HG02973 (cell line): ENCODE results near the gene IMPDH1.

Experiments used
- ATAC-seq: cut with Tn5 transposase; IDR thresholded peaks from one replicate; pipeline ENCODE4 v1.9.1; 2021; ENCODE audit warnings: moderate library complexity; ENCODE audit not compliant: unreplicated experiment

The IMPDH1 gene

GRCh38 chr7:128405471-128406313 lies 4.1 kb downstream of the IMPDH1 start:
- no peak for ATAC-seq

GRCh38 chr7:128404886-128405470 lies 4.8 kb downstream of the IMPDH1 start:
- ATAC-seq = no peak

- ATAC-seq = no peak
These were observed 5.6 kb downstream of the IMPDH1 start for GRCh38 chr7:128404143-128404681.

- no peak for ATAC-seq
These were observed 6.1 kb downstream of the IMPDH1 start for GRCh38 chr7:128403676-128404075.

GRCh38 chr7:128402356-128402755 lies 7.4 kb downstream of the IMPDH1 start:
- no peak for ATAC-seq

GRCh38 chr7:128400566-128400965 lies 9.2 kb downstream of the IMPDH1 start:
- ATAC-seq = no peak

- no peak for ATAC-seq
These were observed 9.8 kb downstream of the IMPDH1 start for GRCh38 chr7:128399991-128400390.

GRCh38 chr7:128398841-128399135 lies 11.0 kb downstream of the IMPDH1 start:
- no peak for ATAC-seq

- ATAC-seq = no peak
These were observed 11.6 kb downstream of the IMPDH1 start for GRCh38 chr7:128398016-128398840.

GRCh38 chr7:128396357-128396756 lies 13.4 kb downstream of the IMPDH1 start:
- ATAC-seq = no peak

GRCh38 chr7:128395748-128396147 lies 14.0 kb downstream of the IMPDH1 start:
- ATAC-seq = no peak

GRCh38 chr7:128394904-128395496 lies 14.8 kb downstream of the IMPDH1 start:
- no peak for ATAC-seq

- no peak for ATAC-seq
These were observed 16.1 kb downstream of the IMPDH1 start for GRCh38 chr7:128393526-128394330.

- ATAC-seq = no peak
These were observed 17.1 kb downstream of the IMPDH1 start for GRCh38 chr7:128392446-128393327.

GRCh38 chr7:128391805-128392204 lies 18.0 kb downstream of the IMPDH1 start:
- ATAC-seq = no peak

GRCh38 chr7:128390871-128391565 lies 18.8 kb downstream of the IMPDH1 start:
- no peak for ATAC-seq

- no peak for ATAC-seq
These were observed 20.0 kb downstream of the IMPDH1 start for GRCh38 chr7:128389618-128390329.

- ATAC-seq = no peak
These were observed 20.6 kb downstream of the IMPDH1 start for GRCh38 chr7:128389085-128389617.
